K562 (cell line): ENCODE data around the gene RAB5B. TPM values are rescaled to one million over a fixed set of nuclear protein-coding genes. Genes with fewer than 3 reads are reported as not detected.
A peak's percentile ranks its signal among the peaks of the same experiment; 100 is the strongest.

ENCODE experiments used
- ATAC-seq: fragments of 200-7000 bp; cut with Tn5 transposase; 3 replicates; pipeline ENCODE4 v1.9.1; 2020; ENCODE audit warnings: moderate library complexity
- BruUV-seq: library from RNA; stranded (reverse); fragments of 400-500 nt; replicated peaks from 2 replicates; lab custom pipeline; 2021; lab: Mats Ljungman, UMichigan
- CTCF ChIA-PET: fragments of 300-600 bp; formaldehyde crosslinking; extraction: SDS; loops from one replicate; lab custom pipeline; 2021; ENCODE audit warnings: low intra/inter-chr PET ratio; lab: Yijun Ruan, JAX
- POLR2A ChIA-PET: fragments of 300-600, 350-650 bp; sonication (Branson Sonifier 250); formaldehyde crosslinking; extraction: SDS; loops from one replicate; lab custom pipeline; 2021; ENCODE audit warnings: antibody characterized with exemption, inconsistent platforms; lab: Yijun Ruan, JAX
- DNase-seq, 4 experiments: peaks; one replicate each; pipeline versions ENCODE4 v3.0.0 to v3.0.0-alpha.2; 2011 to 2018; ENCODE audit warnings: low spot score in 3 of 4, mixed read lengths in 3 of 4; ENCODE audit errors: extremely low read depth in 1 of 4
- FAIRE-seq: peaks from 2 replicates; lab custom pipeline; 2011; peaks lifted over from hg19 to GRCh38; lab: Jason Lieb, UNC
- H2AFZ ChIP-seq: 2 replicates; pipeline ENCODE4 v1.6.0; 2011; ENCODE audit warnings: low read depth, low read length, control low read depth, inconsistent platforms
- H3K27ac ChIP-seq: fragments of 200-600 bp; 3 replicates; pipeline ENCODE4 v1.8.0; 2011; ENCODE audit warnings: low read depth, mild to moderate bottlenecking, control low read depth, inconsistent platforms, low read length, moderate library complexity, mixed read lengths; ENCODE audit errors: extremely low read depth
- H3K27me3 ChIP-seq, 2 experiments: fragments of 300-600 bp in 1 of 2; 2 replicates in 1 of 2; 3 replicates in 1 of 2; pipeline versions ENCODE4 v1.6.0 to v1.8.0; 2011; ENCODE audit warnings: inconsistent platforms in 2 of 2, low read length in 2 of 2, mild to moderate bottlenecking in 1 of 2, mixed read lengths in 1 of 2, moderate library complexity in 1 of 2; ENCODE audit not compliant: control insufficient read depth in 2 of 2, insufficient read depth in 2 of 2
- H3K36me3 ChIP-seq: fragments of 300-600 bp; 3 replicates; pipeline ENCODE4 v1.8.0; 2011; ENCODE audit warnings: mild to moderate bottlenecking, low read length, inconsistent platforms; ENCODE audit not compliant: control insufficient read depth, insufficient read depth
- H3K4me1 ChIP-seq, 2 experiments: fragments of 200-600 bp in 1 of 2; replicated peaks in 1 of 2; 2 replicates in 1 of 2; 3 replicates in 1 of 2; pipeline versions ENCODE4 v1.5.1 to v1.8.0; 2011; ENCODE audit warnings: inconsistent platforms in 2 of 2, low read length in 2 of 2, mild to moderate bottlenecking in 1 of 2, mixed read lengths in 1 of 2, moderate library complexity in 1 of 2; ENCODE audit not compliant: control insufficient read depth in 2 of 2, insufficient read depth in 2 of 2
- H3K4me2 ChIP-seq: 2 replicates; pipeline ENCODE4 v1.6.1; 2011; ENCODE audit warnings: low read length, control low read depth, inconsistent platforms, mixed read lengths; ENCODE audit not compliant: insufficient read depth
- H3K4me3 ChIP-seq: fragments of 200-600 bp; sonication (generic), shearing (Covaris generic); 2 replicates; pipeline ENCODE4 v1.5.1; 2016; ENCODE audit warnings: control low read depth, inconsistent platforms
- H3K79me2 ChIP-seq: fragments of 200-600 bp; 3 replicates; pipeline ENCODE4 v1.8.0; 2011; ENCODE audit warnings: low read length, inconsistent platforms; ENCODE audit not compliant: control insufficient read depth, insufficient read depth
- H3K9ac ChIP-seq, 2 experiments: 2 replicates each; pipeline versions ENCODE4 v1.6.0 to v1.6.1; 2011; ENCODE audit warnings: low read depth in 2 of 2, low read length in 2 of 2, control low read depth in 1 of 2, inconsistent platforms in 1 of 2, mild to moderate bottlenecking in 1 of 2, mixed read lengths in 1 of 2; ENCODE audit not compliant: insufficient read depth in 1 of 2
- H3K9me1 ChIP-seq: one replicate; pipeline ENCODE4 v1.6.0; 2011; ENCODE audit warnings: inconsistent platforms, mild to moderate bottlenecking, low read length, moderate library complexity; ENCODE audit not compliant: control insufficient read depth, insufficient read depth
- H3K9me3 ChIP-seq: replicated peaks from 2 replicates; pipeline ENCODE4 v1.5.1; 2011; ENCODE audit warnings: low read depth, low read length, inconsistent platforms; ENCODE audit not compliant: control insufficient read depth, insufficient read depth
- H4K20me1 ChIP-seq: replicated peaks from 2 replicates; pipeline ENCODE4 v1.6.1; 2011; ENCODE audit warnings: low read length, inconsistent platforms, mixed read lengths; ENCODE audit not compliant: control insufficient read depth, insufficient read depth
- ARID1B ChIP-seq: fragments of 450-650 bp; IDR thresholded peaks from 2 replicates; pipeline ENCODE4 v1.6.1; 2016; ENCODE audit warnings: antibody characterized with exemption, mild to moderate bottlenecking, inconsistent platforms
- KDM4B ChIP-seq, 2 experiments: fragments of 450-650 bp in 1 of 2; sonication (generic) in 1 of 2; IDR thresholded peaks; 2 replicates each; pipeline ENCODE4 v1.6.1; 2016 to 2017; ENCODE audit warnings: borderline replicate concordance in 2 of 2, antibody characterized with exemption in 1 of 2, low read depth in 1 of 2, mild to moderate bottlenecking in 1 of 2
- MCM7 ChIP-seq, 2 experiments: fragments of 450-650 bp; IDR thresholded peaks; 2 replicates each; pipeline ENCODE4 v1.6.1; 2016 to 2018
- NR3C1 ChIP-seq: sonication (generic); formaldehyde crosslinking; IDR thresholded peaks from 2 replicates; pipeline ENCODE4 v1.8.1; 2022; ENCODE audit warnings: missing genetic modification reagents
- POLR2AphosphoS5 ChIP-seq: IDR thresholded peaks from 2 replicates; pipeline ENCODE4 v1.6.1; 2011; ENCODE audit warnings: mild to moderate bottlenecking, low read depth, low read length, moderate library complexity; ENCODE audit not compliant: control insufficient read depth, insufficient read depth
- RCOR1 ChIP-seq, 2 experiments: IDR thresholded peaks; 2 replicates each; pipeline ENCODE4 v1.6.1; 2012; ENCODE audit warnings: low read depth in 2 of 2, low read length in 2 of 2, borderline replicate concordance in 1 of 2, improper control_type of control experiment in 1 of 2
- SRSF1 ChIP-seq: fragments of 200-400 bp; formaldehyde crosslinking; IDR thresholded peaks from 2 replicates; pipeline ENCODE4 v1.6.1; 2017; ENCODE audit warnings: mild to moderate bottlenecking, low read depth, low read length, moderate library complexity
- TAF1 ChIP-seq: IDR thresholded peaks from 2 replicates; pipeline ENCODE4 v1.6.1; 2011; ENCODE audit warnings: mild to moderate bottlenecking, low read length, moderate library complexity; ENCODE audit not compliant: insufficient read depth, control insufficient read depth, severe bottlenecking; ENCODE audit errors: extremely low read depth
- ZNF224 ChIP-seq: sonication (generic); formaldehyde crosslinking; IDR thresholded peaks from 2 replicates; pipeline ENCODE4 v1.8.0; 2022; ENCODE audit warnings: mild to moderate bottlenecking, missing genetic modification reagents
- ZNF407 ChIP-seq: fragments of 450-650 bp; IDR thresholded peaks from 2 replicates; pipeline ENCODE4 v1.6.1; 2016; ENCODE audit warnings: low read depth
- WGBS: fragments of 100-300 bp; shearing (Covaris generic); methylation state at CpG from one replicate; pipeline ENCODE4 v1.1.6; 2016; ENCODE audit warnings: low coverage, mixed read lengths; ENCODE audit not compliant: insufficient coverage; ENCODE audit errors: missing lambda C conversion rate; 5-methylcytosine and 5-hydroxymethylcytosine counted together
- in situ Hi-C: fragments of 300-500 bp; cut with MboI; formaldehyde crosslinking; loops from 4 replicates; pipeline ENCODE4 v1.15.0; 2018; ENCODE audit warnings: inconsistent platforms, mixed read lengths
- intact Hi-C: fragments of 100-400 bp; cut with micrococcal nuclease; formaldehyde crosslinking; loops from 2 replicates; pipeline ENCODE4 v1.14.2; 2022
- polyA plus RNA-seq, 8 experiments: library from polyadenylated mRNA; depleted of rRNA in 4 of 8; stranded (reverse) in 5 of 8; unstranded in 3 of 8; fragments of >200 nt; fragmentation: Nextera tagmentation in 2 of 8; fragmentation: Illumina TruSeq in 1 of 8; extraction: Ambion mirVana in 2 of 8; extraction: Trizol in 1 of 8; gene quantifications; 2 replicates each; pipeline versions ENCODE4 v1.2.1 to v1.2.3, GENCODE V29; 2011 to 2014; ENCODE audit warnings: inconsistent platforms in 1 of 8, missing spikeins in 1 of 8
- total RNA-seq, 7 experiments: library from RNA; depleted of rRNA in 6 of 7; stranded (reverse); fragments of >200 nt in 6 of 7; fragmentation: Illumina TruSeq in 2 of 7; extraction: Trizol in 2 of 7; gene quantifications; 2 replicates each; pipeline versions ENCODE4 v1.2.1 to v1.2.3, GENCODE V29; 2011 to 2021; ENCODE audit warnings: low replicate concordance in 1 of 7

RAB5B gene
- total and polyA plus RNA-seq, 9 of the 15 experiments (the other 6 are each of a cell fraction or from before 2014, with no cell fraction given), result 6.8 to 73.8 (median 25.2) TPM

GRCh38 chr12:56020423-56021184, 46.7 kb downstream of the RAB5B start, which contains the start of gene IKZF4:
Gene IKZF4, plus strand, starts transcription at chr12:56021043. Its CDS starts 451 bp downstream, at chr12:56021494.
- ATAC-seq (peak; percentile 79), FAIRE-seq (peak; percentile 86), DNase-seq (peak; percentile 76 to 95 (median 81))
- Histone ChIP-seq H3K9me3 (no peaks in the 10 kb centered on the region), H3K4me2 (peak within 1 kb of the TSS; percentile 92), H3K9ac (peak within 1 kb of the TSS; percentile 80 to 93), H3K27me3 (no peaks in the 10 kb centered on the region), H3K27ac (peak within 1 kb of the TSS; percentile 82), H3K36me3 (peaks cover 20% of the 10 kb centered on the region; the same call in 2 of the 3 replicates), H3K79me2 (peaks cover 55% of the 10 kb centered on the region), H4K20me1 (no peaks in the 10 kb centered on the region), H3K4me3 (peak within 1 kb of the TSS; percentile 46), H3K9me1 (no peaks in the 10 kb centered on the region), H2AFZ (peak within 1 kb of the TSS; percentile 80), H3K4me1 (peaks cover 27 to 41% of the 10 kb centered on the region in 2 experiments)
- CTCF ChIA-PET, result no interaction called here
- WGBS, result 3% methylated on average over 8 of the region's 10 CpGs
- intact Hi-C loops, result loop anchor here (1.0 to 2.0 kb wide), 3 partner anchors 13 to 48 kb away; partner anchors contain the start of gene SUOX
- POLR2A ChIA-PET, result interaction anchor here (0.5 to 4.0 kb wide), 12 partner anchors 10 to 594 kb away, joined by 3 to 28 read pairs (median 4); partner anchors contain the start of genes PA2G4, RAB5B and SUOX
- TSS peak; percentile 51 for BruUV-seq
- in situ Hi-C loops, result loop anchor here (10.0 kb wide), 1 partner anchor 206 kb away; the partner anchor contains the start of genes ORMDL2 and SARNP
- TF ChIP-seq NR3C1 (CRISPR knock-in tag) (no peak), RCOR1 (IDR thresholded peaks at IDR 0.05; ENCODE audit: borderline replicate concordance in 1 of 2, low read depth in 2 of 2, low read length in 2 of 2) (peak in 1 of 2 experiments; percentile 14; a peak in 1 of 4 replicates), ARID1B (no peak), KDM4B (IDR thresholded peaks at IDR 0.05; ENCODE audit: borderline replicate concordance in 2 of 2, low read depth in 1 of 2) (peak in 1 of 2 experiments; percentile 89; a peak in 1 of 4 replicates), MCM7 (IDR thresholded peaks at IDR 0.05) (no peak), SRSF1 (no peak), ZNF224 (CRISPR knock-in tag) (no peak), ZNF407 (no peak), POLR2AphosphoS5 (peak; percentile 35; the same call in 1 of the 2 replicates), TAF1 (peak; percentile 70)
